ENCODE results near the gene AIM2.
"Not testable (repeated sequence)": the region's sequence is repeated elsewhere in the genome, so short reads cannot be mapped to it uniquely, and the experiment has no call there.

Gene AIM2

GRCh38 chr1:159056069-159056698, 20.4 kb downstream of the AIM2 start:
- POLR2A ChIA-PET: no interaction called here
- TF ChIP-seq CTCF (IDR thresholded peaks at IDR 0.05; ENCODE audit: insufficient read depth, low read length, missing control alignments): no peak
- no peak overlapping the region for H3K4me3 ChIP-seq (ENCODE audit: low read depth, low read length)
- DNase-seq (ENCODE audit: low read depth, low spot score): no peak
- CTCF ChIA-PET: interaction anchor here (1.1 to 1.2 kb wide), 3 partner anchors 15 to 853 kb away, joined by 3 to 5 read pairs (median 3); no protein-coding TSS in a partner anchor

- DNase-seq (ENCODE audit: low read depth, low spot score): no peak
- POLR2A ChIA-PET: no interaction called here
These were observed 21.4 kb downstream of the AIM2 start for GRCh38 chr1:159055181-159055641.

GRCh38 chr1:159054427-159054826, 22.1 kb downstream of the AIM2 start:
- DNase-seq (ENCODE audit: low read depth, low spot score): no peak
- no peak for TF ChIP-seq CTCF (IDR thresholded peaks at IDR 0.05; ENCODE audit: insufficient read depth, low read length, missing control alignments)
- ChIA-PET CTCF (no interaction called here), POLR2A (no interaction called here)
- H3K4me3 ChIP-seq (ENCODE audit: low read depth, low read length): no peak overlapping the region

More at GRCh38 chr1:159055181-159055641, 21.4 kb downstream of the AIM2 start:
- CTCF ChIA-PET: interaction anchor here (1.1 to 1.2 kb wide), 2 partner anchors 16 to 18 kb away, joined by 3 to 5 read pairs; no protein-coding TSS in a partner anchor
- no peak overlapping the region for H3K4me3 ChIP-seq (ENCODE audit: low read depth, low read length)
- TF ChIP-seq CTCF (IDR thresholded peaks at IDR 0.05; ENCODE audit: insufficient read depth, low read length, missing control alignments): no peak

GRCh38 chr1:159051436-159051835, 25.1 kb downstream of the AIM2 start:
- POLR2A ChIA-PET: no interaction called here
- no peak for TF ChIP-seq CTCF (IDR thresholded peaks at IDR 0.05; ENCODE audit: insufficient read depth, low read length, missing control alignments)
- H3K4me3 ChIP-seq (ENCODE audit: low read depth, low read length): no peak overlapping the region
- CTCF ChIA-PET: interaction anchor here (1.7 kb wide), 1 partner anchor 22 kb away, joined by 3 read pairs; no protein-coding TSS in a partner anchor
- DNase-seq (ENCODE audit: low read depth, low spot score): no peak

- POLR2A ChIA-PET; DNase-seq (ENCODE audit: low read depth, low spot score); H3K4me3 ChIP-seq (ENCODE audit: low read depth, low read length); CTCF ChIA-PET: not testable (repeated sequence)
These were observed 30.1 kb downstream of the AIM2 start for GRCh38 chr1:159046486-159046885.

GRCh38 chr1:159040893-159041724, 35.5 kb downstream of the AIM2 start:
- DNase-seq (ENCODE audit: low read depth, low spot score): no peak
- ChIA-PET POLR2A (interaction anchor here (1.3 kb wide), 1 partner anchor 31 kb away, joined by 3 read pairs; the partner anchor contains the start of gene IFI16), CTCF (interaction anchor here (0.9 to 1.3 kb wide), 2 partner anchors 30 to 837 kb away, joined by 3 read pairs; no protein-coding TSS in a partner anchor)
- H3K4me3 ChIP-seq (ENCODE audit: low read depth, low read length): no peak overlapping the region
- no peak for TF ChIP-seq CTCF (IDR thresholded peaks at IDR 0.05; ENCODE audit: insufficient read depth, low read length, missing control alignments)
